GM15510 (cell line): ENCODE results near the gene NUAK1.

Experiments used
- POLR2A ChIP-seq: IDR thresholded peaks from 3 replicates; pipeline ENCODE4 v1.6.1; 2011; ENCODE audit warnings: borderline replicate concordance; ENCODE audit not compliant: insufficient read length; ENCODE audit errors: extremely low read depth

The NUAK1 gene

GRCh38 chr12:106139422-106140171, 843 bp upstream of the NUAK1 start:
- no peak for TF ChIP-seq POLR2A

- TF ChIP-seq POLR2A = no peak
Measured at GRCh38 chr12:106138357-106138632, 459 bp downstream of the NUAK1 start.

GRCh38 chr12:106137530-106138356, 1.0 kb downstream of the NUAK1 start:
- no peak for TF ChIP-seq POLR2A

DNA sequence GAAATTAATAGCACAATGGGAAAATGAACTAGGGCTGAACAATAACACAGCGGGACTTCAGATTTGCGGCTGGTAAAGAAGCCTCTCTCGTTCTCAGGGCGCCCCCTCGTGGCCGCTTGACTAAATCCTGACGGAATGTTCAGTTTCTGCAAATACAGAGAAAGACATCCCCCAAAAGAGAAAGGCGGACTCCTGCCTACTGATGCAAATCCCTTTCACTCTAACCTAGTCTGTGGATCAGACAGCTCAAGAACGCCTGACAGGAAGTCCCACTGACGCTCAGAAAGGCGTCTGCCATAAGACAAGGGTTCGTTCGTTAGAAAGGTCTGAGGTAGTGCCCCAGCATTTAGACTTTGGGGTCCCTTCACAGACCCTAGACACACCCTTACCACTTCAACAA, 2.5 kb downstream of the NUAK1 start:
- TF ChIP-seq POLR2A = no peak

DNA sequence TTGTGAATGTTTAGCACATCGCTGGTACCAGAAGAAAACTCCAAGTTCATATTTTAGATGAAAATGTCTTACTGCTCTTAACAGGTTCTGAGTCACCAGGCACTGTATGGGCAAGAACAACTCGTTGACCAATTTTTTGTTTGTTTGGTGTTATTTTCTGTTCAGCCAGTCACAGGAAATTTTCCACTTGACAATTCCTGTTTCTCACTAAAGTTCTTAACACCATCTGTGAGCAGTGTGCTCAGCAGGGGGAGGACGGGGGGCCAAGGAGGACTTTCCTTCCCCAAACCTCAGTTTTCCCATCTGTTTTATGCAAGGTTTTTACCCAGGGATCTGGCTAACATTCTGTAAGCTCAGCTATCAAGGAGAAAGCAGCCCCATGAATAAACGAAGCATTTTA, 3.0 kb downstream of the NUAK1 start:
- no peak for TF ChIP-seq POLR2A

- TF ChIP-seq POLR2A = no peak
Measured at GRCh38 chr12:106135075-106135474, 3.7 kb downstream of the NUAK1 start.

DNA sequence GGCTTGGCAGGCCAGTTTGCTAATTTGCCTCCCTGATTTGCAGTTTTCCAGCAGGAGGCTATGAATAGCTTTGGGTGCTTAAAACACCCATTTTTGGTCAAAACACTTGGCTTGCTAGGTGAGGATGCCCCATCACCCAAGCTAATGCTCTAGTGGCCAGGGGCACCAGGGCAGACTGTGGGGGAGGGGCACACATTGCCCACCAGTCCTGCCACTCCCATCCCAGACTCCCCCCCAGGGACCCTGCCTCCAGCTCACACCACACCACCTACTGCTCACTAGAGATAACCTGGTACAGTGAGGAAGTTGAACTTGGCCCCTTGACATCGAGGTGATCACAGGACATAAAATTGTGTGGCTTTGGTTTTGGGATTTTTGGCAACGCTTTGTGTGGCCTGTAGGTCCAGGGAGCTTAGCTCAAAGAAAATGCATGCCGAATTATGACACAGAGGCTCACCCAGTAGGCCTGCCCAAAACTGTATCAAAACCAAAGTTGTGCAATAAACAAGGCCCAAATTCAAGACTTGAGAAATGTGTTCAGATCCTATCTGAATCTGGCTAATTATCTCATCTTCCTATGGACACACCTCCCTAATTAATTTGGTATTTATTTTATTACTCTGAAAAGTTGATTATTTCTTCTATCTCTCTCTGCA, 4.3 kb downstream of the NUAK1 start:
- no peak for TF ChIP-seq POLR2A

GRCh38 chr12:106133136-106134087, 5.3 kb downstream of the NUAK1 start:
- no peak for TF ChIP-seq POLR2A

GRCh38 chr12:106132175-106133135, 6.3 kb downstream of the NUAK1 start:
- no peak for TF ChIP-seq POLR2A

DNA sequence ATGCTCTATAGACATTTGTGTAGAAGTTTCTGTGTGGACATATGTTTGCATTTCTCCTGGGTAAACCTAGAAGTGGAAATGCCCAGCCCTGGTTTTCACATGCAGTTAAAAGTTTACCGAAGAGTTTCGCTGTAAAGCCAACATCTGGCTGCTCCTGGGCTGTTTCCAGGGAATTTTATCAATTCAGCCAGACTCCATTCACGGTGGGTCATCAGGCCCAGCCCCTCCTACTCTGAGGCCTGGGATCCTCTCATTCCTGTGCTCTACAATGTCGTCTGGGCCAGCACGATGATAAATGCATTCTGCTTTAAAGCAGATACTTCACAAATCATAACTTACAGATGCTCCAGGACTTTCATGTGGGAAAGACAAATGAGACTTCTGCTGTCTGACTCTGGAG, 7.1 kb downstream of the NUAK1 start:
- TF ChIP-seq POLR2A = no peak

DNA sequence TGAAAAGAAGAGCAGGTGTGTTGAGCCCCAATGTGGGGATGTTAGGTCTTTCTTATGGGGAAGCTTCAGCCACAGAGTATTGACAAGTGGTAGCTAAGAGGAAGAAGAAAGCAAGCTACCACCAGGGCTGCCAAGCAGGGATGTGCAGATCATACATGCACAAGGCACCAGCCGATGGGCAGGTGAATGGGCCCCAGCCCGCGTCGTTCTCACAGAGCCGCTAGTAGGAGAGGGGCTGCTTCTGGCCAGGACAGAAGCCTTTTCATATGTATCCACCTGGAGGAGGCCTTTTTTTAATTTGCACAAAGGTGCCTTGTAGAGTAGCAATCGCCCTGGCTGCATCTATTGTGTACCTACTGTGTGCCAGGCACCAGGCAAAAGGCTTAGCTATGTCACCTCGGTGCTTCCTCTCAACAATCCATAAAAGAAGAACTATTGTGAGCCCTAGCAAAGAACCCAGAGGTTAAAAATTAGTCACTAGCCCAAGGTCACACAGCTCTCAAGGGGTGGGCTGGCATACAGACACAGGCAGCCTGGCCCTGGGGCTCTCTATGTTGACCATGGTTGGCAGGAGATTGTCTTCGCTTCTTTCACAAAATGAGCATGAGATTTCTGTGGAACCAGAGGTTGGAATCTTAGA, 8.2 kb downstream of the NUAK1 start:
- no peak for TF ChIP-seq POLR2A

DNA sequence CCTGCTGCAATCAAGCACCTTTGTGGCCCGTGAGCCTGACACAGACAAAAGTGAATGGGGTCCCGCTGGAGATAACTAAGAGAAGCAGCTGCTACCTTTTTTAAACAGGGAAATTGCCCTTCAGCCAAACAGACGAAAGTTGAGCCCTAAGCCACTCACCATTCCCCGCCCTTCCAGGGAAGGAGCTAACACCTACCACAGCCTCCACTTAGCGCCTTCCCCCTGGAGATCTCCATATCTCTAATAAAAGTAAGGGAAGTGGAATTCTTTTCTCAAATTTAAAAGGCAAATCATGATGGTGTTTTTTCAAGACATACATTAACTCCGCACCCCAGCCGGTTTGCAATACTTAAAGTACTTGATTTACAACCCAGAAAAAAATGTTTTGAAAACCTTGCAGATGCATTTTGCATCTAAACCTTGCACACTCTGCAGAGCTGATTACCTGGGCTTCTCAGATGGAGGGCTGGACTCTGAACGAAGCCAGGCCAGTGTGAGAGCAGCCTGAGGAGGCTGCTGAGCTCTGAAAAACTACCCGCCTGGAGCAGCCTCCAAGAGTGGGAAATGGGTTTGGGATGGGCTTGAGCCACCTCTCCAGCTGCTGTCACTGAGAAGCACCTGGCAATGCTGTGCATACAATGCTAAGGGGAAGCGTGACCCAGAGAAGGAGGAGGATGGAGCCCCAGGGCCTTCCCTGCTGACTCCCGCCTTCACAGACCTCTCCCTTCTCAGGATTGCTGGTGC, 10.0 kb downstream of the NUAK1 start:
- TF ChIP-seq POLR2A = no peak
